Daoy (cell line): ENCODE results near the gene CD83. TPM values are rescaled to one million over a fixed set of nuclear protein-coding genes. Genes with fewer than 3 reads are reported as not detected.

Experiments
- total RNA-seq: library from RNA; depleted of rRNA; stranded (reverse); fragments of >200 nt; shearing (Covaris generic); gene quantifications from 2 replicates; pipeline ENCODE4 v1.2.3, GENCODE V29; 2014; rRNA removed

The CD83 gene
- total RNA-seq, 1 experiment from 2014 or later: 16.8 TPM

Other genes starting within 250 kb of the CD83 start
- gene RNF182, start 192.8 kb upstream of the CD83 start, total RNA-seq: 4.7 and 8.7 TPM in 2 replicates